Stimulated activated CD8-positive, alpha-beta memory T cell treated with anti-CD3 and anti-CD28 coated beads, Interleukin-4, amount 100 ng/mL, for 4 hours (primary cell): ENCODE data around the gene DDX49.
"Not testable (repeated sequence)": the region's sequence is repeated elsewhere in the genome, so short reads cannot be mapped to it uniquely, and the experiment has no call there.

Experiments used
- DNase-seq, 2 donors: peaks; one replicate each; pipeline ENCODE4 v3.0.0-alpha.2; 2020; ENCODE audit warnings: low read depth in 2 of 2, low spot score in 1 of 2

The DDX49 gene

DNA sequence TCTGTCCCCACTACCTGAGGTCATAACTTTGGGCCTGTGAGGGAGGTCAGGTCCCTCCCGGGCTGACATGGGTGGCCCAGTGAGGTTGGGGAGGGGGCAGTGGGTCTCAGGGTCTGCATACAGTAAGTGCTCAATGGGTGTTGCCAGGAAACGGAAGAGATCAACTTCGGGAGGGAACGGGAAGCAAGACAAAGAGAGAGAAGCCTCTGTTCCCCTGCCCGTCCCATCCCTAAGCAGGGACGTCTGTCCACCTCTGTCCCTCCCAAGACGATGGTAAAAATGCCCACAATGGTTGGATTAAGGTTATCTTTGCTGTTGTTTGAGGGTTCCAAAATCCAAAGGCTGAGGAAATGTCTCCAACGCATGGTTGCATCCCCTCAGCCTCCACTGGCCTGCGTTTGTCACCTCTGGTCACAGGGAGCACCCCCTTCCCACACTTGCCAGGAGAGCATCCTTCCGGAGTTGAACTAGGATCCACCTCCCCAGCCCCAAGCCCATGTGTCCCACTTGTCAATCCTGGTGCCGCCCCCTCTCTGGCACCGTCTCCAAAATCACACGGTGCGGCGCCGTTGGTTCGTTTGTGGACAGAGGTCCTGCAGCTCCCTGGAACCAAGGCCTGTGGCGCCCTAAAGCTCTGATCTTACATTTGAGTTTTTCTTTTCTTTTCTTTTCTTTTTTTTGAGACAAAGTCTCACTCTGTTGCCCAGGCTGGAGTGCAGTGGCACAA is 22.3 kb downstream of the DDX49 start:
- no peak for DNase-seq

- DNase-seq, result no peak
Measured at GRCh38 chr19:18942692-18943091, 23.2 kb downstream of the DDX49 start.

DNA sequence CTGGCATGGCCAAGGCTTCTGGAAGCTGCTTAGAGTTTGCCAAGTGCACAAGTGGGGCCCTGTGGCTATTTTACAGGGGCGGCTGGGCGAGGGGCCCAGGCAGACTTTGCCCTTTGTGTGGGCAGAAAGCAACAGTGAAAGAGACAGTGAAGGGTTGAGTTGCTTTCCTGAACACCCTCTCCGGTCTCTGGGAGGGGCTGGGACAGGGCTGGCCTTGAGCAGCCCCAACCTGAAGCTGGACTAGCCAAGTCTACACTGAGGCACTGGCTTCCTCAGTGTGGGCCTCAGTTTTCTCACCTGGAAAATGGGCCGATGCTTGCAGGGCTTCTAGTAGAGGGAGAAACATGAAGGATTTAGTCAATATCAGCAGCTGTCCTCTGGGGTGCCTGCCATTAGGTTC is 23.9 kb downstream of the DDX49 start:
- no peak for DNase-seq

DNA sequence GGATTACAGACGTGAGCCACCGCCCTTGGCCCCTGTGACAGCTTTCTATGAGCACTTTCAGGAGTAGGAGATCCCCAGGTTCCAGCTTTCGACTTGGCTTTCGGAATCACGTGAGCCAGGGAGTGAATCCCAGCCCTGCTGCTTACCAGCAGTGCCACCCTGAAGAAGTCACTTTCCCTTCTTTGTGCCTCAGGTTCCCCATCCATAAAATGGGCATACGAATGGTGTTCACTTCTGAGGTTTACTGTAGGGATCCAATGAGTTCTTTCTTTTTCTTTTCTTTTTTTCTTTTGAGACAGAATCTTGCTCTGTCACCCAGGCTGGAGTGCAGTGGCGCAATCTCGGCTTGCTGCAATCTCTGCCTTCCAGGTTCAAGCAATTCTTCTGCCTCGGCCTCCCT is 25.8 kb downstream of the DDX49 start:
- DNase-seq, result no peak

GRCh38 chr19:18946335-18946734 is 26.8 kb downstream of the DDX49 start:
- no peak for DNase-seq

DNA sequence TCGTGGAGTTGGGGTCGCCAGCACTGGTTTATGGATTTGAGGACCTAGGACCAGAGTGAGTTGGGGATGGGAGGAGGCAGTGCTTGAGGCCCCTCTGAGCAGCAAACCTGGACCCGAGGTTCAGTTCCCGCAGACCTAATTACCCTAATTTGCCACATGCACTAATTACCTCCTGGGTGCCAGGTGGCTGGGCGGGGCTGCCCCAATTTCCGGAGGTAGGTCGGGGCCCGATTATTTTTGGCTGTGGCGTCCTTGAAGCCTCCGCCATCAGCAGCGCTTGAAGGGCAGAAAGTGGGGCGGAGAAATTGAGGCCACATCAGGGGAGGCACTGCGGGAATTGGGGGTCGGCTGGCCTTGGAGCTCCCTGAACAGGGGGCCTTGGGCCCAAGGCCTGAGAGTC is 27.4 kb downstream of the DDX49 start:
- no peak for DNase-seq

DNA sequence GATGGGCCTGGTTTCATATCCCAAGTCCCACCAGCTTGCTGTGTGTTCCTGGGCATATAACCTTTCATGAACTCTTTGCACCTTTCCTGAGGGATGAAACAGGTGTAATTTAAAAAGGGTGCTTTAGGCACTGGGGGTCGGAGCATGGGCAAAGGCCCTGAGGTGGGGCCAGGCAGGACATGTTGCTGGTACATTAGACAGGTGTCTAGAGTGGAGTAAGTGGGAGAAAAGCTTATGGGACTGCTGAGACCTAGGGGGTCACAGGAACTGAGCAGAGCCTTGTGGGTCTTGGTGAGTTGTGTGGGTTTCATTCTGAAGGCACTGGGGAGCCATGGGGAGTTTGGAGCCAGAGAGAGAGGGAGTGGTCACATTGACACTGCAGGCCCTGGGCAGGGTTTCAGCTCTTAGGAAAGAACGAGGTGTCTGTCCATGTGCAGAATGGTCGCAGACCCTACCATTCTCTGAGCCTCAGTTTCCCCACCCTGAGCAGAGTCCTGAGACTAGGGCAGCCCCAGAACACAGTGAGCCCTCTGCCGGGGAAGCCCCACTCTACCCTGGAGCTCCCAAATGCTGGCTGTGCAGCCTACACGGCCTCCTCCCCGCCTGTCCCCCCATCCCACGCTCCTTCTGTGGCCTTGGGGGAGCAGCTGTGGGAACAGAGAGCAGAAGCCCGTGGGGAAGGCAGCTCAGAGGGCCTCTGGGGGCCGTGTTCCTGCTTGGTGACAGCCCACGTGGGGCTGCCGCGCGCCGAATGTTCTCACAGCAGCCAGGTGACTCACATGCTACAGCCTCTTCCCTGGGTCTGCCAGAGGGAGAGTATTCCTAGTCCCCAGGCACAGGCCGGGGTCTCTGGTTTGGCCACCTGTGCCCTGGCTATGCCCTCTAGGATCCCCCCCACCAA is 28.8 kb downstream of the DDX49 start:
- no peak for DNase-seq

DNA sequence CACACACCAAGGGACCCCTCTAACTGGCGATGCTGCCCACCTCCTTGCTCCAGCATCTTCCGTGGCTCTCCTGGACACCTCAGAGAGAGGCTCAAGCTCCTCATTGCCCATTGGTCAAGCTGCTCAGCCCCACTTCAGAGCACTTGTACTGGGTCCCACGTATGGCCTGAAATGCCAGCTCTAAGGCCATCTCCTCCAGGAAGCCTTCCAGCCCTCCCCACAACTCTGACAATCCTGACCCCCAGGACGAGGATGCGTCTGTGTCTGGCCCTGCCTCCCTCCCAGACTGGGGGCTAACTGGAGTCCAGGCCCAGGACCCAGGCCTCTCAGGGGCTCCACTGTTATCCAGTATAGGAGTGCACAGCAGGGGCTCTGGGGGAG is 29.5 kb downstream of the DDX49 start:
- no peak for DNase-seq

DNA sequence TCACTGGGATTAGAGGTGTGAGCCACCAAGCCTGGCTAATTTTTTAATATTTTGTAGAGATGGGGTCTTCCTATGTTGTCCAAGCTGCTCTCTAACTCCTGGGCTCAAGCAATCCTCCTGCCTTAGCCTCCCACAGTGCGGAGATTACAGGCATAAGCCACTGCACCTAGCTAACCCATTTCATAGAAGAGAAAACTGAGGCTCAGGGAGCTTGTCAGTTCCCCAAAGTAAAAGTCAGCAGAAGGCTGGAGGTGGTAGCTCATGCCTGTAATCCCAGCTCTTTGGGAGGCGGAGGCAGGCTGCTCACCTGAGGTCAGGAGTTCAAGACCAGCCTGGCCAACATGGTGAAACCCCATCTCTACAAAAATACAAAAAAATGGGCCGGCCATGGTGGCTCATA is 30.3 kb downstream of the DDX49 start:
- DNase-seq, result no peak

- no peak for DNase-seq
Measured at GRCh38 chr19:18951721-18952281, 32.3 kb downstream of the DDX49 start.

DNA sequence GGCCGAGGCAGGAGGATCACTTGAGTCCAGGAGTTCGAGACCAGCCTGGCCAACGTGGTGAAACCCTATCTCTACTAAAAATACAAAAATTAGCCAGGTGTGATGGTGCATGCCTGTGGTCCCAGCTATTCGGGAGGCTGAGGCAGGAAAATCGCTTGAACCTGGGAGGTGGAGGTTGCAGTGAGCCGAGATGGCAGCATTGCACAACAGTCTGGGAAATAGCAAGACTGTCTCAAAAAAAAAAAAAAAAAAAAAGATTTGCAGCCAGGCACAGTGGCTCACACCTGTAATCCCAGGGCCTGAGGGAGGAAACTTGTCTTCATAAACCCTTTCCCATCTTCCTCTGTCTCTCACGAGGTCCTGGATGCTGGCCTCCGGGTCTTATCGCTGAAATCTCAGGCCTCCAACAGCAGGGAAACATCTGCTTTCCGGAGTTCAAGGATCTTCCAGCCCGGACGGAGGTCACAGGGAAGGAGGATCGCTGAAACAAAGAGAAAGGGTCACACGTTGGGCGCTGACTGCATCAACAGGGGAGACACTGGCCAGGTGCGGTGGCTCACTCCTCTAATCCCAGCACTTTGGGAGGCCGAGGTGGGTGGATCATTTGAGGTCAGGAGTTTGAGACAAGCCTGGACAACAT is 33.0 kb downstream of the DDX49 start:
- not testable (repeated sequence) for DNase-seq

DNA sequence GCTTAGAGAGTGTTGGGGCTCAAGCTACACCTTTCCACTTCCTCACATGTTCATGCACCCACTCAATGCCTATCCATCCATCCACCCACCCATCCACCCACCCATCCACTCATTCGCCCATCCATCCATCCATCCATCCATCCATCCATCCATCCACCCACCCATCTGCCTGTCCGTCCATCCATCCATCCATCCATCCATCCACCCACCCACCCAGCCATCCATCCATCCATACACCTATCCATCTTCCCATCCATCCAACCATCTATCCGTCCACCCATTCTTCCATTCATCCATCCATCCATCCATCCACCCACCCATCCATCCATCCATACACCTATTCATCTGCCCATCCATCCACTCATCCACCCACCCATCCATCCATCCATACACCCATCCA is 34.6 kb downstream of the DDX49 start:
- no peak for DNase-seq

DNA sequence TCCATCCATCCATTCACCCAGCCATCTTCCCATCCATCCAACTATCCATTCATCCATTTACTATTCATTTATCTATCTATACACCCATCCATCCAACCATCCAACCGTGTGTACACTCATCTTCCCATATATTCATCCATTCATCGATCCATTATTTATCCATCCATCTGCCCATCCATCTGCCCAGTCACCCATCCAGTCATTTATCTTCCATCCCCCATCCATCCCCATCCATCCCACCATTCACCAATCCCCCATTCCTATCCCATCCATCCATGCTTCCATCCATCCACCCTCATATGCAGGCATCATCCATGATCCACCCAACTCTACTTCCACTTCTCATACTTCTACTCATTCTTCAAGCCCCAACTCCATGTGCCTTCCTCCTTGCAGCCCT is 35.5 kb downstream of the DDX49 start:
- DNase-seq, result no peak

DNA sequence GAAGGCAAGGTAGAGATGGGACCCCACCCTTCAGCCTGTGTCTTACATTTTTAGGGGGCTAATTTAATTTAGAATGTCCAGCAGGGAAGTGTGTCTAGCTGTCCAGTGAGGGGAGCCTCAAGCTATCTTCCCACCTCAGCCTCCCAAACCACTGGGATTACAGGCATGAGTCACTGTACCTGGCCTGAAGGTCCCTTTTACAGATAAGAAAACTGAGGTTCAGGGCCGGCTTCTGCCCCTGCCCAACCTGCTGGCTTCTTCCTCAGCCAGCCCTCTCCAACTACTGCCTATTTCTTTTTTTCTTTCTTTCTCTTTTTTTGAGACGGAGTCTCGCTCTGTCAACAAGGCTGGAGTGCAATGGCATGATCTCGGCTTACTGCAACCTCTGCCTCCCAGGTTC is 40.9 kb downstream of the DDX49 start:
- DNase-seq, result no peak

- DNase-seq, result no peak
Measured at GRCh38 chr19:18961767-18962620, 42.5 kb downstream of the DDX49 start.

DNA sequence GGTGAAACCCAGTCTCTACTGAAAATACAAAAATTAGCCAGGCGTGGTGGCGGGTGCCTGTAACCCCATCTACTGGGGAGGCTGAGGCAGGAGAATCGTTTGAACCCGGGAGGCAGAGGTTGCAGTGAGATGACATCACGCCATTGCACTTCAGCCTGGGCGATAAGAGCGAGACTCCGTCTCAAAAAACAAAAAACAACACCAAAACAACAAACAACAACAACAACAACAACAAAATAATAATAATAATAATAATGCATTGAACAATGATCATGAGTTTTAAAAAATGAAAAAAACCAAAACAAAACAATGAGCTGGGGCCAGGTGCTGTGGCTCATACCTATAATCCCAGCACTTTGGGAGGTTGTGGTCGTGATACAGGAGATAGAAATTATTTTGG is 44.6 kb downstream of the DDX49 start:
- DNase-seq, result no peak

GRCh38 chr19:18966307-18966706 is 46.8 kb downstream of the DDX49 start:
- DNase-seq, result no peak

- no peak for DNase-seq
Measured at GRCh38 chr19:18967358-18968146, 48.0 kb downstream of the DDX49 start.

- DNase-seq, result no peak
Measured at GRCh38 chr19:18969931-18970659, 50.6 kb downstream of the DDX49 start.
